GM21737 (cell line): ENCODE results near the gene TRPM4.
"Not testable (repeated sequence)": the region's sequence is repeated elsewhere in the genome, so short reads cannot be mapped to it uniquely, and the experiment has no call there.

Experiments
- ATAC-seq: cut with Tn5 transposase; IDR thresholded peaks from one replicate; pipeline ENCODE4 v1.9.1; 2021; ENCODE audit warnings: mild to moderate bottlenecking, moderate library complexity; ENCODE audit not compliant: unreplicated experiment

TRPM4 gene

GRCh38 chr19:49186108-49186507 is 28.5 kb downstream of the TRPM4 start:
- no peak for ATAC-seq

- ATAC-seq, result no peak
Observed at GRCh38 chr19:49188626-49189200, 31.1 kb downstream of the TRPM4 start.

DNA sequence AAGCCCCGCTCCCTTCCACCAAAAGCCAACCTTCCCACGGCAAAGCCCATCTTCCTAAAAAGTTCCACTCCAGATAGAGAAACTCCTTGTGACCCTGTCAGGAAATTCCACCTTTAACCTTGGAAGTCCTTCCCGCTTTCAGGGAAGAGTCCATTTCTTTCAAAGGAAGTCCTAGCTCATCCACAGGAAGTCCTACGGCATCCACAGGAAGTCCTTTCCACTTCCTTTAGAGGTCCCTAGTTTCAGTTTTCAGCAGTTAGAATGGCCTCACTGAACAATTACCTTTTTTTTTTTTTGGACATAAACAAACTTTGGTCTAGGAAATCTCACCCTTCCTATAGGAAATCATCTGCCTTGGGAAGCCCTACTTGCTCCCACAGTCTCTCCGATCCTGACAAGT is 31.7 kb downstream of the TRPM4 start:
- no peak for ATAC-seq

DNA sequence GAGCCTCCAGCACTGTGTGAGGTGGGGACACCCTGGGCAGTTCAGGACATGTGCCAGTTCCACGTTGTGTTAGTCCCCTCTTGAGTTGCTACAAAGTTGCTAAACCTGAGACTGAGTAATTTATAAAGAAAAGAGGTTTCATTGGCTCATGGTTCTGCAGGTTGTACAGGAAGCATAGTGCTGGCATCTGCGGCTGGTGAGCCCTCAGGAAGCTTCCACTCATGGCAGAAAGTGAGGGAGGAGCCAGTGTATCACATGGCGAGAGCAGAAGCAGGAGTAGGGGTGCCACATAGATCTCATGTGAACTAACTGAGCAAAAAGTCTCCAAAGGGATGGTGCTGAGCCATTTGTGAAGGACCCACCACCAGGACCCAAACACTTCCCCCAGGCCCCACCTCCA is 33.2 kb downstream of the TRPM4 start:
- no peak for ATAC-seq

DNA sequence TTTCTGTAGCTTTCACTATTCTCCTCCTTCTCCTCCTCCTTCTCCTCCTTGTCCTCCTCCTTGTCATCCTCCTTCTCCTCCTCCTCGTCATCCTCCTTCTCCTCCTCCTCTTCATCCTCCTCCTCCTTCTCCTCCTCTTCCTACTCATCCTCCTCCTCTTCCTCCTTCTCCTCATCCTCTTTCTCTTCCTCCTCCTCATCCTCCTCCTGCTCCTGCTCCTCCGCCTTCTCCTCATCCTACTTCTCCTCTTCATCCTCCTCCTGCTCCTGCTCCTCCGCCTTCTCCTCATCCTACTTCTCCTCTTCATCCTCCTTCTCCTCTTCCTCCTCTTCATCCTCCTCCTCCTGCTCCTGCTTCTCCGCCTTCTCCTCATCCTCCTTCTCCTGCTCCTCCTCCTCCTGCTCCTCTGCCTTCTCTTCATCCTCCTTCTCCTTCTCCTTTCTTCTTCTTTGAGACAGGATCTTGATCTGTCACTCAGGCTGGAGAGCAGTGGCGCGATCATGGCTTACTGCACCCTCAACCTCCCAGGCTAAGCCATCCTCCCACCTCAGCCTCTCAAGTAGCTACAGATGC is 36.3 kb downstream of the TRPM4 start:
- no peak for ATAC-seq

DNA sequence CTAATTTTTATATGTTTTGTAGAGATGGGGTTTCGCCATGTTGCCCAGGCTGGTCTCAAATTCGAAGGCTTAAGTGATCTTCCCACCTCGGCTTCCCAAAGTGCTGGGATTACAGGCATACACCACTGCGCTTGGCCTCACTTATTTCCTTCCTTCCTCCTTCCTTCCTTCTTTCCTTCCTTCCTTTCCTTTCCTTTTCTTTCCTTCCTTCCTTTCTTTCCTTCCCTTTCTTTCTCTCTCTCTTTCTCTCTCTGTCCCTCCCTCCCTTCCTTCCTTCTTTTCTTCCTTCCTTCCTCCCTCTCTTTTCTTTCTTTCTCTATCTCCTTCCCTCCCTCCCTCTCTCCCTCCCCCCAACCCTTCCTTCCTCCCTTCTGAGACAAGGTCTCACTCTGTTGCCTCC is 36.8 kb downstream of the TRPM4 start:
- ATAC-seq, result no peak

- no peak for ATAC-seq
Observed at GRCh38 chr19:49196527-49197240, 39.1 kb downstream of the TRPM4 start.

- ATAC-seq, result no peak
Observed at GRCh38 chr19:49200238-49200862, 42.8 kb downstream of the TRPM4 start.

DNA sequence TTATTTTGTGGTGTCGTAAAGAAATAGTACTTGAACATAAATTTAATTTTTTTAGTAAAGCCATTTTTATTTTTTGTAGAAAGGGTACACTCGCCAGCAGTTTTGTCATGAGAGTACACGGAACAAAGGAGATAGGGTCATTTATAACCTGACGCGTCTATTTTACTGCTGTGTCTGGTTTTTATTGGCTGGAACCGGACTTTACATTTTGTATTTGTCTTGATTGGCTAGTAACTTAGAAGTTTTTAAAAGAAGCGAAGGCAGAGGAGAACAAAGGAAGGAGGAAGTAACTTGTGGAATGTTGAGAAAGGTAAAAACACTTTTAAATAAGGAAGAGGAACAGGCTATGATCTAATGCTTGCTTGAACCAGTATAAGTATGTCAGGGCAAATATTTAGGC is 43.5 kb downstream of the TRPM4 start:
- no peak for ATAC-seq

- ATAC-seq, result no peak
Observed at GRCh38 chr19:49205114-49205513, 47.5 kb downstream of the TRPM4 start.

GRCh38 chr19:49209502-49209901 is 51.9 kb downstream of the TRPM4 start:
- not testable (repeated sequence) for ATAC-seq

DNA sequence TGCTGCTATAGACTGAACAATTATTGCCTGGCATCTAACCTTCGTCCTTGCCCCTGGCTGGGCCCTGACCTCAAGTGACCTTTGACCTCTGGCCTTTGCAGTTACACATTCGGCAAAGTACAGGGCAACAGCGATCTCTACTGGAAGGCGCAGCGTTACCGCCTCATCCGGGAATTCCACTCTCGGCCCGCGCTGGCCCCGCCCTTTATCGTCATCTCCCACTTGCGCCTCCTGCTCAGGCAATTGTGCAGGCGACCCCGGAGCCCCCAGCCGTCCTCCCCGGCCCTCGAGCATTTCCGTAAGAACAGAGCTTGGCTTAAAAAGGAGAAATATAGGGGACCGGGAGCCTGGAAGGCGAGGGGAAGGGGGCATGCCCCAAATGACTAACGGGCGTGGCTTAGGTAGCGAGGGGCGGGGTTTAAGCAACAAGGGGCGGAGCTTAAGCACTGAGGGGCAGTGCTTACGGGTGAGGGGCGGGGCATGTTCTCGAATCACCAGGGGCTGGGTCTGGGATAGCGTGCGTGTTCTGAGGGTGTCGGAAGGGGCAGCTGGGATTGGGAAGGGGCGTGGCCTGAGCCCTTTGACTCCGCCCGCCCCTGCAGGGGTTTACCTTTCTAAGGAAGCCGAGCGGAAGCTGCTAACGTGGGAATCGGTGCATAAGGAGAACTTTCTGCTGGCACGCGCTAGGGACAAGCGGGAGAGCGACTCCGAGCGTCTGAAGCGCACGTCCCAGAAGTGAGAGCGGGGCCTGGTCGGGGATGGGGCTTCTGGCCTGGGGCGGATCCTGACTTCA is 52.7 kb downstream of the TRPM4 start:
- ATAC-seq, result no peak

DNA sequence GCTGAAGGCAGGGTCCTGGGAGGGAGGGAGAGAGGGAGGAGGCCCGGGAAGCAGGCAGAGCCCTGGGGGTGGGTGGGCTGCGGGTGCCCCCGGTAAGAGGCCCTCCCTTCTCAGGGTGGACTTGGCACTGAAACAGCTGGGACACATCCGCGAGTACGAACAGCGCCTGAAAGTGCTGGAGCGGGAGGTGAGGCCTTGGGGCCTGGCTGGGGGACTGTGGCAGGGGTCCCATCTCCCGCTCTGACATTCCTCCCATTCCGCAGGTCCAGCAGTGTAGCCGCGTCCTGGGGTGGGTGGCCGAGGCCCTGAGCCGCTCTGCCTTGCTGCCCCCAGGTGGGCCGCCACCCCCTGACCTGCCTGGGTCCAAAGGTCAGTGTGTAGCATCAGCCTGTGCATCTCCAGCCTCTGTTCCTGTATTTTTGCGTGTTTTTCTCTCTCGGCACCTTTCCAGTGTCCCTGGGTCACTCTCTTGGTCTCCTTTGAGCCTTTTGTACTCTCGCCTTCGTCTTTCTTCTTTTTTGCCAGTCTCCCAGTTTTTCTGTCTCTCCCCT is 53.4 kb downstream of the TRPM4 start:
- ATAC-seq, result no peak

DNA sequence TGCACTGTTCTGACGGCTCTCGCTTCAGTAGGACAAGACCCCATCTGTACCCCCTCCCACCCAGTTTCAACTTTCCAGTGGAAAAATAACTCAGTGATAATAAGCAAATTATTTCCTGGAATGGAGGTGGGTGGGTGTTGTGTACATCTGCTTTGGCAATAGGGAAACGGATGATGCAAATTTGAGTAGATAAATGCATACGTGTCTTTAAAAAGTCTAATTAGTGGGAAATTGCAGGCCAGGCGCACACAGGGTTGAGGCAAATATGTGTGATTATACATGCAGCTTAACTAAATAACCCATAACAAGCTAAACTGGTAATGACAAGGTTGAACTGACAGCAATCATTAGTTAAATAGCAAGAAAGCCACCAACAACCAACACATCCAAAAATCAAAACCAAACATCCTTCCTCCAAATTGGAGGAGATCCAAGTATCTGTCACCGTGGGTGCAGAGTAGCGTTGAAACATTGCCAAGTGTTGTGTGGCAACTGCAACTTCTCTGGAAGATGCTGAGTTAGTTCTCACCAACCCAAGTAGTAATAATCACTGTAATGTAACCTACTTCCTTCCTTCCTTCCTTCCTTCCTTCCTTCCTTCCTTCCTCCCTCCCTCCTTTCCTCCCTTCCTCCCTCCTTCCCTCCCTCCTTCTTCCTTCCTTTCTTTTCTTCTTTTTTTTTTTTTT is 54.6 kb downstream of the TRPM4 start:
- no peak for ATAC-seq

DNA sequence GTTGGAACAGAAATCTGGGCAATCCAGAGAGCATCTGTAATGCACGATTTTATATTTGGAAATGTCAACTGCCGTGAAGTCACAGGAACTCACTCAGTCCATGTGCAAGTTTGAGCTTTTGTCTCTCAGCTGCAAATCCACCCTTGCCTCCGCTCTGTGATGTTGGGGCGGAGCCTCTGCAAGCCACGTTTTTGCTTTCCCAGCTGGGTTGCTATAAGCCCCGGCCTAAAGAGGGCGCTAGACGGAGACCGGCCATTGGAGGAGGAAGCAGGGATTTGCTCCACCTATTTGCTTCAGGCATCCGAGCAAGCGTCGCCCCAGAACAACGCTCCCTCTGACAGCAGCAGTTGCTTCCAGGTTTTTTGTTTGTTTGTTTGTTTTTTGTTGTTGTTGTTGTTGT is 56.2 kb downstream of the TRPM4 start:
- ATAC-seq, result no peak

DNA sequence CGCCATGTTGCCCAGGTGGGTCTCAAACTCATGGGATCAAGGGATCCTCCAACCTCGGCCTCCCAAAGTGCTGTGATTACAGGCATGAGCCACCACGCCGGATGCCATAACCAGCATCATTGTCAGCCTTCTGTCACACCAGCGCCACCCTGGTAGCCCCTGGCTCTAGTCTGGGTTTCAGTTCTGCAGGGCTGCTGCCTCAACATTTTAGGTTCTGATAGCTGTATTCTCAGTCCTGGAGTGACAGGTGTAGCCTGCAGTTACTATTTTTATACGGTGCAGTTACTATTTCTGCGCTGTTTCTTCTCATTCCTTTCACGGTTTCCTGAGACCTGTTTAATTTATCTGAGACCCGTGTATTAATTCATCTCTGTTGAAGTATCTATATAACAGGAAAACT is 57.1 kb downstream of the TRPM4 start:
- no peak for ATAC-seq

GRCh38 chr19:49216071-49216470 is 58.5 kb downstream of the TRPM4 start:
- no peak for ATAC-seq

DNA sequence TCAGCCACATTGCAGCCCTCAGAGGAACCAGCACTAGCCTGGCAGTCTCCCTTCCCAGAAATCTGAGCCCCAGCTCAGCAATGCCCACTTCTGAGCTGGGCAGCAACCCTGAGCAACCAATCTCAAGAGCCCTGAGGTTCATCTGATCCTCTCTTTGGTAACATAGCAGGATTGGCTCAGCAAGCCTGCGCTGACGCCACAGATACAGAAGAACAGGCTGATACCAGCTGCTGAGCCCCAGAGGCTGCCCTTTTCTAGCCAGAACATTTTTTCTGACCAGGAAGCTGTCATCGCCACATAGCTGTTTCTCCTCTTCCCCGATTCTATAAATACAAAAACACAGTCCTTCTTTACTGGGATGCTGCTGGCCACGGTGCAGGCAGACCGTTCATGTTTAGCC is 59.8 kb downstream of the TRPM4 start:
- ATAC-seq, result no peak

- no peak for ATAC-seq
Observed at GRCh38 chr19:49222011-49222410, 64.4 kb downstream of the TRPM4 start.

DNA sequence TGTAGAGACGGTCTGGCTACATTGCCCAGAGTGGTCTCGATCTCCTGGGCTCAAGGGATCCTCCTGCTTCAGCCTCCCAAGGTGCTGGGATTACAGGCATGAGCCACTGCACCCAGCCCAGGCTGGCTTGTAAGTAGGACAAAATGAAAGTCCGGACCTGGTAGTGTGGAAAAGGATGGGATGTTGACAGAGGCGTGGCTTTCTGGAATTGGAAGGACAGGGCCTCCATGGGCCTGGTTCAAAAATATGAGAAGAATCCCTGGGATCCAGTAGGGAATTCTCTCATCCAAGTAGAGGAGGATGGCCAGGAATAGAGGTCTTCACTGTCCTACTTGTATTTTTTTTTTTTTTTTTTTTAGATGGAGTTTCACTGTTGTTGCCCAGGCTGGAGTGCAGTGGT is 64.9 kb downstream of the TRPM4 start:
- ATAC-seq, result no peak
